22Rv1 (cell line): ENCODE measurements around the gene EMP2.

Experiments used
- CTCF ChIP-seq: fragments of 450-650 bp; IDR thresholded peaks from 2 replicates; pipeline ENCODE4 v1.5.1; 2017; ENCODE audit warnings: mild to moderate bottlenecking
- ZFX ChIP-seq: fragments of 450-650 bp; IDR thresholded peaks from 2 replicates; pipeline ENCODE4 v1.6.1; 2017; ENCODE audit warnings: antibody characterized with exemption, borderline replicate concordance

GRCh38 chr16:10622036-10622921 lies 41.9 kb upstream of the EMP2 start:
- TF ChIP-seq CTCF (no peak), ZFX (no peak)
